ENCODE results near the gene GRAMD1A. TPM values are rescaled to one million over a fixed set of nuclear protein-coding genes. Genes with fewer than 3 reads are reported as not detected.

Gene GRAMD1A
- total and polyA plus RNA-seq, 2 of the 8 experiments (the other 6 are each of a cell fraction or from before 2014, with no cell fraction given) = 113 to 154 TPM

DNA sequence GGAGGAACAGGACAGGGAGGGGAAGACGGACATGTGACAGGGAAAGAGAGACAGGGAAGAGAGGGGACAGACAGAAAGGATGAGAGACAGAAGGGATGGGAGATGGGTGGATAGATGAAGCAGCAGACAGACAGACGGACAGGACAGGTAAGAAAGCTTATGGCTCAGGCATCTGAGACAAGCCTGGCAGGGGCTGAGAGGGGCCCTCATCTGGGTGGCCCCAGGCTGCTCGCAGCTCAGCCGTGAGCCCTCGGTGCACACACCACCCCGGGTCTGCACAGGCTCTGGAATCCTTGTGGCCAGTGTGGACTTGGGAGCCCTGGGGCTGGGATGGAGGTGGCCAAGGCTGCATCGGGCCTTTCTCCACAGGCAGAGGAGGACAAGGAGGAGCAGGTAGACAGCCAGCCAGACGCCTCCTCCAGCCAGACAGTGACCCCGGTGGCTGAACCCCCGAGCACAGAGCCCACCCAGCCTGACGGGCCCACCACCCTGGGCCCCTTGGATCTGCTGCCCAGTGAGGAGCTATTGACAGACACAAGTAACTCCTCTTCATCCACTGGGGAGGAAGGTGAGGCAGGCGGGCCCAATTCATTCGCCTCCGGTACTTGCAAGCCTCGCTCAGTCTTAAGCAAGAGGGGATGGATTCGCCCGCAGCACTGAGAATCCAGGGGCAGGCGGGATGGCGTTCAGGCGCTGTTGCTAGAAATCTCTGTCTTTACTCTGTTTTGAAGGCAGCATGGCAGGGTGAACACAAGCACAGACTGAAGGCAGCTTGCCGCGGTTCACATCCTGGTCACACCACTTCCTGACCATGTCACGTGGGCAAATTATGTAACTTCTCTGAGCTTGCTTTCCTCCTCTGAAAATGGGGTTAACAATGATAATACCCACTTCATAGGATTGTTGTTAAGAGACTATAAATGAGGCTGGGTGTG is 14.0 kb downstream of the GRAMD1A start:
- Histone ChIP-seq H2AFZ (ENCODE audit: low read length) (no peak overlapping the region), H3K23me2 (ENCODE audit: low read depth, low read length) (no peaks in the 10 kb centered on the region), H4K8ac (ENCODE audit: extremely low read depth, insufficient read depth, low read length) (no peak overlapping the region), H2BK15ac (ENCODE audit: low read length) (no peak overlapping the region), H3K18ac (ENCODE audit: extremely low read depth, low read length) (no peak overlapping the region), H4K20me1 (replicated peaks in 1 of 2; ENCODE audit: control insufficient read depth in 1 of 2, insufficient read depth in 2 of 2, low read length in 2 of 2) (peaks cover 5 to 21% of the 10 kb centered on the region in 2 experiments), H3K56ac (replicated peaks; ENCODE audit: insufficient read length, low read depth, low read length) (no peak overlapping the region), H3K4me3 (ENCODE audit: extremely low read depth in 1 of 4, insufficient read depth in 2 of 4, low read depth in 3 of 4, low read length in 4 of 4) (no peak overlapping the region), H3K79me1 (ENCODE audit: low read depth, low read length) (no peaks in the 10 kb centered on the region; the same call in 1 of the 2 replicates), H3K4me2 (ENCODE audit: insufficient read depth in 1 of 2, low read depth in 2 of 2, low read length in 2 of 2) (no peak overlapping the region), H2AK5ac (ENCODE audit: low read depth, low read length) (no peak overlapping the region), H3K27ac (ENCODE audit: low read depth, low read length) (no peak overlapping the region), H2BK12ac (ENCODE audit: low read depth, low read length) (no peak overlapping the region), H3K14ac (ENCODE audit: insufficient read length) (no peak overlapping the region), H3K4me1 (replicated peaks in 1 of 4; ENCODE audit: control insufficient read depth in 3 of 4, insufficient read depth in 4 of 4, low read length in 3 of 4) (no peaks in the 10 kb centered on the region), H3K27me3 (replicated peaks in 1 of 4; ENCODE audit: control insufficient read depth in 3 of 4, extremely low read depth in 1 of 4, insufficient read depth in 3 of 4, low read length in 3 of 4) (no peaks in the 10 kb centered on the region; a peak in 1 of 7 replicates), H3K9me3 (ENCODE audit: insufficient read depth in 2 of 2, low read depth in 1 of 2, low read length in 1 of 2) (no peaks in the 10 kb centered on the region), H2BK5ac (ENCODE audit: low read depth, low read length) (no peak overlapping the region; the same call in 1 of the 2 replicates), H2BK120ac (replicated peaks; ENCODE audit: low read depth, low read length) (no peak overlapping the region), H2BK20ac (ENCODE audit: low read length) (0 out of 2 replicates have a peak overlapping the region, but pooled peaks have one; percentile 32), H3K36me3 (ENCODE audit: control insufficient read depth in 2 of 4, insufficient read depth in 4 of 4, low read length in 3 of 4) (peaks cover 48 to 81% (median 72%) of the 10 kb centered on the region in 4 experiments), H3K4ac (replicated peaks; ENCODE audit: insufficient read length, low read depth, low read length) (no peak overlapping the region), H4K91ac (replicated peaks; ENCODE audit: insufficient read length, low read length) (no peak overlapping the region), H3K9ac (replicated peaks in 1 of 4; ENCODE audit: extremely low read depth in 1 of 4, low read depth in 3 of 4, low read length in 3 of 4) (no peak overlapping the region), H4K5ac (ENCODE audit: insufficient read length, low read depth, low read length) (no peak overlapping the region), H3K79me2 (ENCODE audit: control insufficient read depth in 1 of 2, insufficient read depth in 2 of 2, low read length in 2 of 2) (no peaks in the 10 kb centered on the region), H3K23ac (ENCODE audit: insufficient read length) (no peak overlapping the region)
- FAIRE-seq = no peak
- DNase-seq (ENCODE audit: low read depth in 1 of 2, low spot score in 2 of 2) = no peak
- ChIA-PET CTCF (ENCODE audit: partially characterized antibody) (interaction anchor here (1.0 to 12.2 kb wide), 11 partner anchors 8 to 176 kb away, joined by 3 to 174 read pairs (median 4); partner anchors contain the start of genes LGI4 and ZNF30), POLR2A (ENCODE audit: partially characterized antibody) (interaction anchor here (0.6 to 24.8 kb wide), 3 partner anchors 6 to 461 kb away, joined by 3 to 366 read pairs (median 366); partner anchors contain the start of genes GRAMD1A and SCN1B)
- 96% methylated on average over 23 of the region's 23 CpGs; no CpG with 5 or more reads in 1 of the 2 experiments for WGBS, 2 experiments (ENCODE audit: extremely low coverage in 1 of 2, insufficient coverage in 1 of 2, insufficient read length in 1 of 2, insufficient replicate concordance in 2 of 2, low coverage in 1 of 2, low lambda C conversion rate in 2 of 2, missing lambda C conversion rate in 1 of 2)
- no peak for TF ChIP-seq HDAC6 (IDR thresholded peaks at IDR 0.05; ENCODE audit: low read depth, low read length)
- no peak for TF ChIP-seq CEBPB (IDR thresholded peaks at IDR 0.05; ENCODE audit: low read depth, low read length)
- TF ChIP-seq, protein P1, sequence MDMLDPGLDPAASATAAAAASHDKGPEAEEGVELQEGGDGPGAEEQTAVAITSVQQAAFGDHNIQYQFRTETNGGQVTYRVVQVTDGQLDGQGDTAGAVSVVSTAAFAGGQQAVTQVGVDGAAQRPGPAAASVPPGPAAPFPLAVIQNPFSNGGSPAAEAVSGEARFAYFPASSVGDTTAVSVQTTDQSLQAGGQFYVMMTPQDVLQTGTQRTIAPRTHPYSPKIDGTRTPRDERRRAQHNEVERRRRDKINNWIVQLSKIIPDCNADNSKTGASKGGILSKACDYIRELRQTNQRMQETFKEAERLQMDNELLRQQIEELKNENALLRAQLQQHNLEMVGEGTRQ (IDR thresholded peaks at IDR 0.05; ENCODE audit: low read length) = no peak
- TF ChIP-seq JUN (IDR thresholded peaks at IDR 0.05; ENCODE audit: low read depth, low read length) = no peak
- TF ChIP-seq TBP (IDR thresholded peaks at IDR 0.05; ENCODE audit: low read depth, low read length) = no peak
- no peak for TF ChIP-seq SIRT6 (IDR thresholded peaks at IDR 0.05; ENCODE audit: low read length)
- no peak for TF ChIP-seq YY1 (IDR thresholded peaks at IDR 0.05; ENCODE audit: low read depth, low read length)
- TF ChIP-seq RNF2 (IDR thresholded peaks at IDR 0.05; ENCODE audit: borderline replicate concordance, low read depth, low read length, missing control alignments, poor library complexity, severe bottlenecking) = no peak

Measured in H1 (cell line).